GM19023 (cell line): ENCODE data around the gene AHCYL2.
"Not testable (repeated sequence)": the region's sequence is repeated elsewhere in the genome, so short reads cannot be mapped to it uniquely, and the experiment has no call there.

ENCODE experiments used
- ATAC-seq: cut with Tn5 transposase; IDR thresholded peaks from one replicate; pipeline ENCODE4 v1.9.1; 2021; ENCODE audit warnings: mild to moderate bottlenecking, moderate library complexity; ENCODE audit not compliant: unreplicated experiment

Gene AHCYL2

DNA sequence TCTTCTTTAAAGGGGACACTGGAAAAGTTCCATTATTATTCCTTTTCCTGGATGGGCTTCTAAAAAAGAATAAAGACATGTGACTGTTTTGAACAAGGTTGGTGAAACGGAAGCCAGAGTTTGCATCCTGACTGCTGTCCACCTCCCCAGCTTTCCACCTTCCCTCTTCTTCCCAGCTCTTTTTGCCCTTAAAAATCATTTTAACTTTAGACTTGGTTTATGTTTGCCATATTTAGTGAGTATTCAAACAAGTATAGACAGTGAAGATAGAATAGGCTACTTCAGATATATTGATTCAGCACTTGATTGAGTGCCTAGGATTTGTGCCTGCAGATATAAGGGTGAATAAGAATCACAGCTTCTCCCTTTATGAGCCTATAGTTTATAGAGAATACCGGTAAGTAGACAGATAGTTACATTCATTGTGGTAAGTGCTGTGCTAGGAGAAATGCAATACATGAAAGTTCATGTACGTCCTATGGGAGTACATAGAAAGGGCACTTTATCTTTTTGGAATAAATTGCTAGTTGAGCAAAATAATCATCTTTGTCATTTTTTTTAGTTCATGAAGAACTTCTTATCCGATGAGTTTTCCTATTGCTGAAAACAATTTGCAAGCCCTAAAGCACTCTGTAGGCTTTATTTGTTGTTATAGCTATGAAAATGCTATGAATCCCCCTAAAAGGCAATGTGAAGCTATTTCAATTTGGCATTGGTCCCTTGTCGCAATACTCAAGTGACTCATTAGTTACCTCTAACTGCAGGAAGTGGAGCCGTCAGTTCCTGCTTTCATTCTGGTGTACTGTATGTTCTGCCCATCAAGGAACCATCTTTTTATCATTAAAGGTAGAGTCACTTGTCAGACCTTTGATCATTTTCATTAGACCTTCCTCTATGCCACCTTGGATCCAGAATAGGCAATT, 152.2 kb downstream of the AHCYL2 start:
- ATAC-seq, result no peak

DNA sequence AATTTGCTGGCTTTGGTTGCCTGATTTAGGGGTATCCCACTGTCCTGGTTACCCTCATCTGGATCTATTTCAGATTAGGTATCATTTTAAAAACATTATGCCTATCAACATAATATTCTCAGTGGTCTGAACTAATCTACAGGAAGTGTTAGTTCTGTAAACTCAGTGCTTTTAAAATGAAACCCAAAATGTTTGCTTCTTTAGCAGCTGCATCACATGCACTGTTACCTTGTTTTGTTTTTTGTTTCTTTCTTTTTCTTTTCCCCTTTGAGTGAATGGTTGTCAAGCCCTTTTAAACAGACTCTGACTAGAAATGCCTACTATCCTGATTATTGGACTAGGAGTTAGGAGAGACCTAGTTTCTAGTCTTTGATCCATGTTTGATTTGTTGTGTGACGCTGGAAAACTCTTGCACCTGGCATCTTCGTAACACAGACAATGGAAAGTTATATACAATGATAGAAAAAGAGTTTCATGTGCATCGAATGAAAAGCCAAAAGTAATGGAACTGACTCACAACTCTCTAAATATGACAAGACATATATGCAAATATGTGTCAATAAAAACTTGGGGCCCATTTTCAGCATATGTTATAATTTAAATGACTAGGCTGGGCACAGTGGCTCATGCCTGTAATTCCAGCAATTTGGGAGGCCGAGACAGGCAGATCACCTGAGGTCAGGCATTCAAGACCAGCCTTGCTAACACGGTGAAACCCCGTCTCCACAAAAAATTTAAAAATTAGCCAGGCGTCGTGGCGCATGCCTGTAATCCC, 157.1 kb downstream of the AHCYL2 start:
- no peak for ATAC-seq

DNA sequence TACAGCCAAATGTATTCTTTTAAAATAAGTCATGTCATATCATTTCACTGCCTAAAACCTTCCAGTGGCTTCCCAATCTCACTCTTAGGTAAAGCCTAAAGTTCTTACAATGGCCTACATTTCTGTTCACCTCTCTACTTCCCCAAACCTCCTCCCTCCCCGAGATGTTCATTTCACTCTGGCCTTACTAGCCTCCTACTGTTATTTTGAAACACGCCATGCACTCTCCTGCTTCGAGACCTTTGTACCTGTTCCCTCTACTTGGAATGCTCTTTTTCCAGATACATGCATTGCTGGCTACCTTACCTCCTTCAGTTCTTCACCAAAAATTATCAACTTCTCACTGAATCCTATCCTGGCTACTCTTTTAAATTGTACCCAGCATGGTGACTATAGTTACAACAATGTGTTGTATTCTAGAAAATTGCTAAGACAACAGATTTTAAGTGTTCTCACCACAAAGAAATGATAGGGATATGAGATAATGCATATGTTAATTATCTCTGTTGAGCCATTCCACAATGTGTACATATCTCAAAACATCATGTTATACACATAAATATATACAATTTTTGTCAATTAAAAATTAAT, 158.8 kb downstream of the AHCYL2 start:
- ATAC-seq, result no peak

DNA sequence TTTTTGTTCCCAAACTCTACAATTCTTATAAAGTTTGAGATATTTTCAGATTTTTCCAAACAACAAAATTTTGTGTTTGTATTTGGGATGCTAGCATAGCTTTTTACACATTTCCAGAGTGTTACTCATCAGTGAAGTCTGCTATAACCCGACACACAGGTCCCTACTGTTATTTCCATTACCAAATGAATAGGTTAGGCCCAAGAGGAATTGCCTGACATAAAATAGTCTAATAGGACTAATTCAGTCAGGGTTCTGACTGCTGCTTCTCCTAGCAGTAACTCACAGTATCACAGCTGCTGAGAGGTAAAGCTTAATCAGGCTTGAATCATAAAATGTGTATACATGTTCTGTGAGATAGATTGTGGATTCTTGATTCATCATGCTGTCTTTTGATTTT, 160.3 kb downstream of the AHCYL2 start:
- no peak for ATAC-seq

DNA sequence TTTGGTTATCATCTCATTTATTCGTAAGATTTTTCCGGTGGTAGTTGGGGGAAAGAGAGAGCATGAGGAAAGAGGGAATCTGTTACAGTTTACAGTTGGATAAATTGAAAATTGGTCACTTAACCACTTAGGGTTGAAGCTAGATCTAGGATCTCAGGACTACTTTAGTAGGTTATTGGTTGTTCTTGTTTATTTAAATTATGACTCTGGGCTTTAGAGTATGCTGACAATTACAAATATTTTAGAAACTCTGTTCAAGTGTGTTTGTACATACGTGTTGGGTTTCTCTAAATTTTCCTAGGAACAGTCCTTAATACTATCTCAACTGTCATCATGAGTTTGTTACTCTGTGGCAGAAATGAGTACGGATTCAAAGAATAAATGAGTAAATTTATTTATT, 160.8 kb downstream of the AHCYL2 start:
- no peak for ATAC-seq

DNA sequence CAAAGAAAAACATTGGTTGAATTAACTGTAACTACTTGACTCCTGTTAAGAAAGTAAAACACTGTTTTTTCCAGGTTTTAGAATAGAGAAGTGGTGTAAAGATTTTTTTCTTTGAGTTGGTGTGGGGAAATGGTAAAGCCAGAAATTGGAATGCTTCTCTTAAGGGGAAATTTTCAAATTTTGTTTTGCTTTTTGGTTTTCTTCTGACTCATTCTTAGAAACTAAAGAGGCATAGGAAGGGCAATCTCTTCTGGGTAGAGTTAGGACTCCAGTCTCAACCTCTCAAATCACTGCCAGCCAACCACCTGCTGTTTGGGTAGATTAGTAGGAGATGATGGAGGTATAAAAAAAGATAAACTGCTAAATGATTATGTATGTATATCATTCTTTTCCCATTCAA, 161.7 kb downstream of the AHCYL2 start:
- ATAC-seq, result no peak

DNA sequence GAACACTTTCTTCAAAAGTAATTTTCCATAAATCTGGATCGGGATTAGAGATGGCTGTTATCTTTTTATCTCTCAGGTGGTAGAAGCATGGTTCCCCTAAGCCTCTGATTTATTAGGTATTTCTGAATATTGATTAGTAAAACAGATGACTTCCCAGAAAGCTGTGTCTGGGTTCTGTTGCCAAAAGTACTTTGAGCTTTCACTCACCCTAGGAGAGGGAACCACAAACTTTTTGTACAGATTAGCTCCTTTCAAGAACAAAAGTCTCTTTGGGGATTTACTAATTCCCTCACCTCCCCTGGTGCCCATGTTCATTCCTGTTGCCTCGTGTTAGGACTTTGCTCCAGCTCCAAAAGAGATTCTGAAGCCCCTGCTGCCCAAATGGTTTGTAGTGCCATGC, 162.7 kb downstream of the AHCYL2 start:
- no peak for ATAC-seq

DNA sequence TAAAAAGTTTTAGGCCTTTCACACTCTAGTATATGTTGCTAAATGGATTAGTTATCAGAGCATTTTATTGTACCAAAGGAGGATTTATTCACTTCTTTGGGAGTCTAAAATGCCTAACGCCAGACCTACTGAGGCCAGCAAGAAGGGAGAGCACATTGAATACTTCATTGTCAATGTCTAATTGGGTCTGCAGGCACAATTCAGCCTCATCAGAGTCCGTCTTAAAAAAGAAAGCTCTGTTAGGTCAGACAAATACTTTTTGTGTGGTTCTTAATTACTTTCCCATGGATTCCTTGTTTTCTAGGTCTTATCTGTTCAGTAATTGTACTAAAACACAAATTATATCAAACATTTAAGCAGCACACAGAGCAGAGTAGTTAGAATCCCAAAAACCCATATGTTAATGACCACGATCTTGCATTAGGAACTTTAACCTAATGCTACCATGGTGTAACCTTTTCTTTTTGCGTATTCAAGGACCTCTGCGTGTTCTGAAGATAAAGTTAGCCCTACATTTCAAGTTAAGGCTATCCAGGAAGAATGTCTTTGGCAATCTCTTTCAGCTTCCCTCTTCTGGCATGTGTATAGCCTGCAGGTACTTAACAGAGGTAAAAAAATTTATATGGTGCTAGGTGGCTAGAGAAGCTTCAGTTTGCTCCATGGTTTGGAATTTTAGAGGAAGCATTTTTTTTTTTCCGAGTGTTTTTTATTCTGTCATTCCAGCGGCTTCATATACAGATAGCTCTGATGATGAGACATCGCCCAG, 163.7 kb downstream of the AHCYL2 start:
- ATAC-seq, result no peak

DNA sequence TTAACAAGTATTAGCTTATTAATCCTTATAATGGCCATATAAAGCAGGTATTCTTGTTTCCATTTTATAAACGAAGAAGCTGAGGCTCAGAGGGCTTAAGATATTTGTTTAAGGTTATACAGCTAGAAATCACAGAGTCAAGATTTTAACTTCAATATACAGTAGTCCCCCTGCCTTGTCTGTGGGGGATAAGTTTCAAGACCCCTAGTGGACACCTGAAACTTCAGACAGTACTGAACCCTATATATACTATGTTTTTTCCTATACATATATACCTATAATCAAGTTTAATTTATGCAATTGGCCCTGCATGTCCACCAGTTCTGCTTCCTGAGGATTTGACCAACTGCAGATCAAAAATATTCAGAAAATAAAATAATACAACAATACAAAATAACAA, 165.0 kb downstream of the AHCYL2 start:
- no peak for ATAC-seq

DNA sequence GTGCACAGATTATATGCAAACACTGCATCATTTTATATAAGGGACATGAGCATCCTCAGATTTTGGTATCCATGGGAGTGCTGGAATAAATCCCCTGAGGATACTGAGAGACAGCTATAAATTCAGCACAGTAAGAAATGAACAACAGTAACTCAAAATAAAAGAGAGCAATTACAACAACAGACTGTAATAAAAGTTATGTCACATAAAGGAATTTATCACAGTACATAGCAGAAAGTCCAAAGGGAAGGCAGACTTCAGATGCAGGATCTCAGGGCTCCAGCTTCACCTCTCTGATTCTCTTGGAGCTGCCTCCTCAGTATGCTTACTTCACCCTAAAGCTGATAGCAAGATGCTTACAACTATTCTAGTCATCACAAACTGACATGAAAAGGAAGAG, 165.5 kb downstream of the AHCYL2 start:
- ATAC-seq, result no peak

DNA sequence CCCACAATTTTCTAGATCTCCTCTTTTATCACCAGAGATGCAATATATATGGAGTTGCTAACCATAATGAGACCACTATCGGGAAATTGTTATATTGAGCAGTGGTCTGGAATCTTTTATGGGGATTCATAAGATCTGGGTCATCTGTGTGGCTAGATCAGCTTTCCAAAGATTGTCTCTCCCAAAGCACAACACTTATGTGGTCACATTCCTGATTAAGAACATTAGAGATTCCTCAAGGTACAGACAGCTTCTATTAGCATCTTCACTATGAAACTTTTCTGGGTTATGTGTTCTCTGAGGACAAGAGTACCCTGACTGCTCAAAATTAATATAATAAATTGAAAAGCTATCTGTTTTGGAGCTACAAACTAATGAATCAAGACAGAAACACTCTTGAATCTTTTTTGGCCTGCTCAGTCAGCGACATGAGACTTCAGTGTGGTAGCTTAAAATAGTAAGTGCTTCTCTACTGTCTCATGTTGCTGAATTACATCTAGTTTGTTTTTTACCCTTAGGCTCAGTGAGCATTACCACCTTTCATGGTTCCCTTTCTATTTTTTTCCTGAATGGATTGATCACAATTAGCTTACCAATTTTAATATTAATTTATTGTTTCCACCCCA, 166.8 kb downstream of the AHCYL2 start:
- ATAC-seq, result no peak

DNA sequence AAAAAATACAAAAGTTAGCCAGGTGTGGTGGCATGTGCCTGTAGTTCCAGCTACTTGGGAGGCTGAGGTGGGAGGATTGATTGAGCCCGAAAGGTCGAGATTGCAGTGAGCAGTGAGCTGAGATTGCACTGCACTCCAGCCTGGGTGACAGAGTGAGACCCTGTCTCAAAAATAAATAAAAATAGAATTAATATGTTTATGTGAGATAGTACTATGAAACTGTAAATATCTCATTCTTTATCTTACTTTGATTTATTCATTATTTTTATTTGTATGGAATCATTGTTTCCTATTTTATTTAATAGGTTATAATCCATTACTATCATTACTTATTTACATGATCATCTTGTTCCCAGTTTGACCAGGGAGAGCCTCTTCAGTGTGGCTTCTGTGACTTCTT, 168.4 kb downstream of the AHCYL2 start:
- ATAC-seq, result no peak

DNA sequence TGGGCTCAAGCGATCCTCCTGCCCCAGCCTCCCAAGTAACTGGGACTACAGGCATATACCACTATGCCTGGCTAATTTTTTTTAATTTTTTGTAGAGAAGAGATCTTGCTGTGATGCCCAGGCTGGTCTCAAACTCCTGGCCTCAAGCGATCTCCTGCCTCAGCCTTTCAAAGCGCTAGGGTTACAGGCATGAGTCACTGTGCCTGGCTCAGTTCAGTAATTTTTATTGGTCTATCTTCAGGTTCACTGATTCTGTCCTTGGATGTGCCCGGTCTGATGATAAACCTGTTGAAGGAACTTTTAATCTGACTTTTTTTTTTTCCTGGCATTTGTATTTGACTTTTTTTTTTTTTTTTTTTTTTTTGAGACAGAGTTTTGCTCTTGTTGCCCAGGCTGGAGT, 169.3 kb downstream of the AHCYL2 start:
- ATAC-seq, result no peak

DNA sequence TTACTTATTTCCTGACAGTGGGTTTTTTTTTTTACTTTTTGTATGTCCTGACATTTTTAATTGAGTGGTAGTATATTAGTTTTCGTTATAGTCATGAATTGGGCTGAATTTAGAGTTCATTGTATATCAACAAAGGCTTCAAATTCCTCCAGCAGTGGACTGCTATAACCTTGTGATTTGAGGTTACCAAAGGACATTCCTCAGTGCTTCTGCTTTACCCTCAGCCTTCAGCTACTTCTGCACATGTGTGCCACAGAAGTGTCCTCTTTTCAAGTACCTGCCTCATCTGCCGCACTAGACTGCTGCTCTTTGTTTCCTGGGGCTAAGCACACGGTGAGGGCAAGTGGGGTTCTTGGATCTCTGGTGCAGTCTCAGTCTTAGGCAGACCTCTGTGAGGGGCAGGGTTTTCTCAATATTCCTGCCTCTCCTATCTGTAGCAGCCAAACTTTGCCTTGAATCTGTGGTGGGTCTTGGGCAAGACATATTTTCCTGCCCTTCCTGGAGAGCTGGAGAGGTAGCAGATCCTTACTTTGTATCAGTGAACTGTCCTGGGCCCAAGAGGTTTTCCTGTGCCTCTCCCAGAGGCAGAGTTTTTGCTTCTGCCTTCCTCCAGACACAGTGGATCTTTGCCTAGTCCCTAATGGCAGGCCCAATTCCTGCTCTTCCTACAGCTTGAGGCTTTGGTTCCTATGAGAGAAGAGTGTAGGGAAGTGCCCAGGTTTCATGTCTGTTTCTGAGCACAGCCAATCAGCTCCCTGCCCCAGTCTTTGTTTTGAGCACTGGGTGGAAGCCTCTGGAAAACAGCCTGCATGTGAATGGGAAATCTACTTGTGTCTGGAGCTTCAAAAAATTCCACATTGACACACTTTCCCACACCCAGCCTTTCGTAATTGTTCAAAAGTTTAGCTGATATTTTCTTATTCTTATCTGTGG, 170.4 kb downstream of the AHCYL2 start:
- no peak for ATAC-seq

DNA sequence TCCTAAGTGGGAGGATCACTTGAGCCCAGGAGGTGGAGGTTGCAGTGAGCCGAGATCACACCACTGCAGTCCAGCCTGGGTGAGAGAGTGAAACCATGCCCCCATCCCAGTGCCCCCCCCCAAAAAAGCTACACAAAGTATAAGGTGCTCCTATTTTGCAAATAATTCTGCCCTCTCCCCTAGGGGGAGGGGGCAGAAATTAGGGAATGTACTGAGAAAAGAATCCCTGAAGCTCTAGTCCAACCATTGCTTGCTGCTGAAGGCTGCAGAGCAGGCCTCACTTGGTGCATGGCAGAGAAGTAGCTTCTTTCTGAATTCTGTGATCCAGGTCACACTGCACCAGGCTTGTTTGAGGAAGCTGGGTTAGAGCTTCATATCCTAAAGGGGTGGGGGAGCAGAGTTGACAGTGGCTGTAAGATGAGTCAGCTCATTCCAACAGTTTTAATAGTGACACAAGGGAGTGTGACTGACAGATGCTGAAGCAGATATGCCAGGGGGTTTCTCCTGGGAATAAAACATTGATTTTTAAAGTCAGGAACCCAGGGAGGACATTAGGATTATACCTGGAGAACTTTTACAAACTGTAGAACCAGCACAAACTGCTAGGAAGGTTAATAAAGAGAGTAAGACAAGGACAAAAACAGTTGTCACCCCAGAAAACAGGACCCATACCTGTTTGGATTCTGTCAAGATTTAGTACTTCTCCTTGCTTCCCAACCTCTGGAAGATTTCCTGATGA, 176.6 kb downstream of the AHCYL2 start:
- no peak for ATAC-seq

DNA sequence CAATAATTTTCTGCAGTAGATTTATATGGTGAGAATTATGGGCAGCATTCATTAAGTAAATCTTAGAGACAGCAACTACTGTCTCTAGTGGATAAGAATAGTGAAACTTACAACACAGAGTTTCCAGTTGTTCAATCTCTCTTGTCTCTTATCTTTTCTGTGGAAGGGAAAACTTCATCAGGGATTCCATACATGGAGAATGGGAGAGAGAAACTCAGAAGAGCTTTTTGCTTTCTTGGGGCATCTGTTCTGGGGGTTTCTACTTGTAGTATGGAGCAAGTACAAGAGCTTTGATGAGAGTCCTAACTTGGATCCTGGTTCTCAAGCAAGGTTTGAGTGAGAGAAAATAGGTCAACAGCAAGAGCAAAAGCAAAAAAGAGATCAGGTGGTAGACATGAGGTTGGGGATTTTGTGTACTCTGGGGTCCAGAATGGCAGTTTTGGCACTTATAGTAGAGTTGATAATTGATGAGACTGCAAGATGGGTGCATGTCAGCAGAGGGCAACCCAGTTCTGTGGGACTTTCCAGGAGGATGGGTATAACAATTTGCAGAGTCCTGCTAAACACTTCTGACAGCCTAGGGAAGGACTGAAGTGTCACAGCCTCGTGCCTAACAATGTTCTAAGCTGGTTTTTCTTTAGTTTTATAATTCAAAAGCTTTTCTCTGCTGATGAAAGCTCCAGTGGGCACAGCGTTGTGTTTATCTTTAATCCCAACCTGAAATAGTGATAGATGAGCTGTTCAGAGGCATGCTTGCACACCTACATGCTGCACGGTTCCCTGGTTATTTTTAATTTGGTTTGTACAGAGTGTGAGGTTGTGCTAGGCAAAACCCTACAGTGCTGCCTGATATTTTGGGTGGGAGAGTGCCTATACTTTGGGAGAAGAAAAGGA, 177.4 kb downstream of the AHCYL2 start:
- ATAC-seq, result no peak

DNA sequence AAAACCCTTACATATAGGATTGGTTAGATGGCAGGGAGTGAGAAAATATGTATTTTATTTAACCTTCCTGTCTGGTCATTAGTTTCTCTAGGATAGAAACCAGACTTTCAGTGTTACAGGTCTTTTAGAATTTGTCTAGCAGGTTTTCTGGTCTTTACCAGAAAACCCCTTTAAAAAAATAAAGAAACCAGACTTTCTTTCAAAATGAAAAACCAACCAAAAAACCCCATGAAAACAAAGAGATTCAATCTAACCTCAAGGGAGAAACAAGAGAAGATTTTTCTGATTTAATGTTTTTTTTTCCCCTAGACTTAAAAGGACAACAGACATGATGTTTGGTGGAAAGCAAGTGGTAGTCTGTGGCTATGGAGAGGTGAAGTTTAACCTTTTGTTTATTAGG, 180.7 kb downstream of the AHCYL2 start:
- no peak for ATAC-seq

DNA sequence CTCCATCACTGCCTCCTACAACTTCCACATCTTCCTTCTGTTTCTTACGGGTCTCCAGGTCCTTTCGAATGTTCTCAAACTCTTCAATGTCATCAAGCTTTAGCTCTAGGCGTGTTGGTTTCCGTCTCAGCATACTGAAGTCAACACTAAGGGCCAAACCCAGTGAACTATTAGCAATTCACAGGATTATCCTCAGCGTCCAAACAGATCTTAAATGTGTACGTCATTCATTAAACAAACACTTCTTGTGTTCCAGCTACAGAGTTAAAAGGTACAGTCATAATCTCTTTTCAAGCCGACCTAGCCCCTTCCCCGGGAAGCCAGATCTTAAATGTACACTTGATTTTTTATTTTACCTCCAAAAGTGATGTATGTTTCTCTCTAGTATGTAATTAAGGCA, 185.4 kb downstream of the AHCYL2 start:
- not testable (repeated sequence) for ATAC-seq
